ENCODE measurements around the gene MICAL3.
A peak's percentile ranks its signal among the peaks of the same experiment; 100 is the strongest.

The MICAL3 gene

GRCh38 chr22:17842386-17842785 is 182.0 kb downstream of the MICAL3 start:
- Mint-ChIP-seq H3K36me3 (ENCODE audit: low read depth) (peaks cover 3% of the 10 kb centered on the region), H3K4me3 (peak overlapping the region; percentile 12), H3K27me3 (ENCODE audit: low read depth) (no peaks in the 10 kb centered on the region), H3K4me1 (ENCODE audit: low read depth) (peaks cover 5% of the 10 kb centered on the region), H3K27ac (no peak overlapping the region), H3K9me3 (no peaks in the 10 kb centered on the region)
- peak; percentile 10 for DNase-seq (ENCODE audit: low spot score)

GRCh38 chr22:17841836-17842235 is 182.5 kb downstream of the MICAL3 start:
- no peak overlapping the region for H3K4me3 Mint-ChIP-seq
- H3K9me3 Mint-ChIP-seq = no peaks in the 10 kb centered on the region
- H3K27ac Mint-ChIP-seq = no peak overlapping the region
- H3K27me3 Mint-ChIP-seq (ENCODE audit: low read depth) = no peaks in the 10 kb centered on the region
- peaks cover 5% of the 10 kb centered on the region for H3K4me1 Mint-ChIP-seq (ENCODE audit: low read depth)
- DNase-seq (ENCODE audit: low spot score) = no peak
- peaks cover 3% of the 10 kb centered on the region for H3K36me3 Mint-ChIP-seq (ENCODE audit: low read depth)

GRCh38 chr22:17838180-17838865 is 186.0 kb downstream of the MICAL3 start:
- Mint-ChIP-seq H3K27me3 (ENCODE audit: low read depth) (no peaks in the 10 kb centered on the region), H3K36me3 (ENCODE audit: low read depth) (peaks cover 3% of the 10 kb centered on the region), H3K9me3 (no peaks in the 10 kb centered on the region), H3K4me1 (ENCODE audit: low read depth) (peaks cover 5% of the 10 kb centered on the region), H3K27ac (no peak overlapping the region), H3K4me3 (no peak overlapping the region)
- DNase-seq (ENCODE audit: low spot score) = no peak

- no peak overlapping the region for H3K27ac Mint-ChIP-seq
- no peak for DNase-seq (ENCODE audit: low spot score)
Measured at GRCh38 chr22:17836992-17837742, 187.2 kb downstream of the MICAL3 start.

GRCh38 chr22:17835256-17835655 is 189.1 kb downstream of the MICAL3 start:
- H3K27me3 Mint-ChIP-seq (ENCODE audit: low read depth) = no peaks in the 10 kb centered on the region
- H3K36me3 Mint-ChIP-seq (ENCODE audit: low read depth) = peaks cover under 1% of the 10 kb centered on the region
- DNase-seq (ENCODE audit: low spot score) = no peak

More at GRCh38 chr22:17836992-17837742, 187.2 kb downstream of the MICAL3 start:
- peaks cover 3% of the 10 kb centered on the region for H3K36me3 Mint-ChIP-seq (ENCODE audit: low read depth)
- no peaks in the 10 kb centered on the region for H3K27me3 Mint-ChIP-seq (ENCODE audit: low read depth)
- no peaks in the 10 kb centered on the region for H3K4me1 Mint-ChIP-seq (ENCODE audit: low read depth)
- no peak overlapping the region for H3K4me3 Mint-ChIP-seq
- H3K9me3 Mint-ChIP-seq = no peaks in the 10 kb centered on the region

GRCh38 chr22:17833489-17833888 is 190.9 kb downstream of the MICAL3 start:
- H3K27me3 Mint-ChIP-seq (ENCODE audit: low read depth) = no peaks in the 10 kb centered on the region
- H3K36me3 Mint-ChIP-seq (ENCODE audit: low read depth) = peaks cover 3% of the 10 kb centered on the region
- no peak overlapping the region for H3K27ac Mint-ChIP-seq
- H3K9me3 Mint-ChIP-seq = no peaks in the 10 kb centered on the region
- no peak overlapping the region for H3K4me3 Mint-ChIP-seq
- DNase-seq (ENCODE audit: low spot score) = no peak
- H3K4me1 Mint-ChIP-seq (ENCODE audit: low read depth) = peaks cover 3% of the 10 kb centered on the region

More at GRCh38 chr22:17835256-17835655, 189.1 kb downstream of the MICAL3 start:
- no peak overlapping the region for H3K27ac Mint-ChIP-seq
- H3K4me3 Mint-ChIP-seq = no peak overlapping the region
- no peaks in the 10 kb centered on the region for H3K4me1 Mint-ChIP-seq (ENCODE audit: low read depth)
- no peaks in the 10 kb centered on the region for H3K9me3 Mint-ChIP-seq

- DNase-seq (ENCODE audit: low spot score) = no peak
- Mint-ChIP-seq H3K4me1 (ENCODE audit: low read depth) (peaks cover 3% of the 10 kb centered on the region), H3K4me3 (no peak overlapping the region), H3K9me3 (no peaks in the 10 kb centered on the region), H3K27me3 (ENCODE audit: low read depth) (no peaks in the 10 kb centered on the region), H3K27ac (no peak overlapping the region), H3K36me3 (ENCODE audit: low read depth) (peaks cover 3% of the 10 kb centered on the region)
Measured at GRCh38 chr22:17832665-17833064, 191.7 kb downstream of the MICAL3 start.

GRCh38 chr22:17831501-17832251 is 192.7 kb downstream of the MICAL3 start:
- Mint-ChIP-seq H3K4me3 (no peak overlapping the region), H3K27ac (no peak overlapping the region), H3K36me3 (ENCODE audit: low read depth) (peaks cover 3% of the 10 kb centered on the region), H3K27me3 (ENCODE audit: low read depth) (no peaks in the 10 kb centered on the region), H3K9me3 (no peaks in the 10 kb centered on the region), H3K4me1 (ENCODE audit: low read depth) (peaks cover 3% of the 10 kb centered on the region)
- no peak for DNase-seq (ENCODE audit: low spot score)

- DNase-seq (ENCODE audit: low spot score) = peak; percentile 70
- Mint-ChIP-seq H3K4me3 (no peak overlapping the region), H3K27me3 (ENCODE audit: low read depth) (no peaks in the 10 kb centered on the region), H3K4me1 (ENCODE audit: low read depth) (peaks cover 3% of the 10 kb centered on the region), H3K9me3 (no peaks in the 10 kb centered on the region), H3K36me3 (ENCODE audit: low read depth) (peaks cover 3% of the 10 kb centered on the region), H3K27ac (no peak overlapping the region)
Measured at GRCh38 chr22:17830043-17830961, 194.1 kb downstream of the MICAL3 start.

- DNase-seq (ENCODE audit: low spot score) = no peak
- Mint-ChIP-seq H3K4me3 (no peak overlapping the region), H3K27me3 (ENCODE audit: low read depth) (no peaks in the 10 kb centered on the region), H3K4me1 (ENCODE audit: low read depth) (peaks cover 3% of the 10 kb centered on the region), H3K36me3 (ENCODE audit: low read depth) (peaks cover 3% of the 10 kb centered on the region), H3K27ac (no peak overlapping the region), H3K9me3 (no peaks in the 10 kb centered on the region)
Measured at GRCh38 chr22:17829695-17830042, 194.7 kb downstream of the MICAL3 start.

GRCh38 chr22:17828502-17829080 is 195.8 kb downstream of the MICAL3 start:
- Mint-ChIP-seq H3K4me3 (no peak overlapping the region), H3K27me3 (ENCODE audit: low read depth) (no peaks in the 10 kb centered on the region), H3K9me3 (no peaks in the 10 kb centered on the region), H3K36me3 (ENCODE audit: low read depth) (peaks cover 3% of the 10 kb centered on the region), H3K27ac (no peak overlapping the region), H3K4me1 (ENCODE audit: low read depth) (peaks cover 3% of the 10 kb centered on the region)
- DNase-seq (ENCODE audit: low spot score) = no peak

- Mint-ChIP-seq H3K4me3 (no peak overlapping the region), H3K4me1 (ENCODE audit: low read depth) (peaks cover 3% of the 10 kb centered on the region), H3K36me3 (ENCODE audit: low read depth) (peaks cover 3% of the 10 kb centered on the region), H3K27ac (no peak overlapping the region), H3K27me3 (ENCODE audit: low read depth) (no peaks in the 10 kb centered on the region), H3K9me3 (no peaks in the 10 kb centered on the region)
- no peak for DNase-seq (ENCODE audit: low spot score)
Measured at GRCh38 chr22:17827466-17827865, 196.9 kb downstream of the MICAL3 start.

- H3K4me1 Mint-ChIP-seq (ENCODE audit: low read depth) = peaks cover 3% of the 10 kb centered on the region
- peaks cover 3% of the 10 kb centered on the region for H3K36me3 Mint-ChIP-seq (ENCODE audit: low read depth)
- no peaks in the 10 kb centered on the region for H3K27me3 Mint-ChIP-seq (ENCODE audit: low read depth)
- H3K4me3 Mint-ChIP-seq = no peak overlapping the region
- DNase-seq (ENCODE audit: low spot score) = no peak
- H3K27ac Mint-ChIP-seq = no peak overlapping the region
- no peaks in the 10 kb centered on the region for H3K9me3 Mint-ChIP-seq
Measured at GRCh38 chr22:17825876-17826550, 198.3 kb downstream of the MICAL3 start.

Data from T-helper 2 cell treated with Interferon-gamma antibody and Interleukin-4, amounts not matched to agents 5 μg/mL and 100 μg/mL, for 36 hours (primary cell).